Neural cell (in vitro differentiated cells): ENCODE measurements around the gene SLC24A1. TPM values are rescaled to one million over a fixed set of nuclear protein-coding genes. Genes with fewer than 3 reads are reported as not detected.

ENCODE experiments used
- H2AFZ ChIP-seq: fragments of 200-600, 300-800 bp; sonication (generic), shearing (Covaris generic); 2 replicates; pipeline ENCODE4 v1.6.0; 2014; ENCODE audit warnings: low read depth, mild to moderate bottlenecking, antibody characterized with exemption, low read length, moderate library complexity
- H3F3A ChIP-seq: fragments of 200-600 bp; shearing (Covaris generic); 2 replicates; pipeline ENCODE4 v1.6.1; 2016; ENCODE audit warnings: mild to moderate bottlenecking, moderate library complexity, mixed read lengths, antibody characterized with exemption, low read length; ENCODE audit not compliant: insufficient read depth, poor library complexity, severe bottlenecking
- H3K27ac ChIP-seq: fragments of 200-600, 300-800 bp; sonication (generic), shearing (Covaris generic); 2 replicates; pipeline ENCODE4 v1.5.1; 2014; ENCODE audit warnings: mild to moderate bottlenecking, low read length, moderate library complexity
- H3K27me3 ChIP-seq: fragments of 300-800, 200-600 bp; sonication (generic), shearing (Covaris generic); 2 replicates; pipeline ENCODE4 v1.6.0; 2014; ENCODE audit warnings: mild to moderate bottlenecking, low read depth, low read length, moderate library complexity; ENCODE audit not compliant: insufficient read depth
- H3K36me3 ChIP-seq: fragments of 300-800, 200-600 bp; sonication (generic), shearing (Covaris generic); 2 replicates; pipeline ENCODE4 v1.5.1; 2014; ENCODE audit warnings: mild to moderate bottlenecking, antibody characterized with exemption, low read length, moderate library complexity; ENCODE audit not compliant: insufficient read depth
- H3K4me2 ChIP-seq: fragments of 300-800, 200-600 bp; sonication (generic), shearing (Covaris generic); 2 replicates; pipeline ENCODE4 v1.6.0; 2014; ENCODE audit warnings: mild to moderate bottlenecking, low read length
- H3K4me3 ChIP-seq: fragments of 300-800, 200-600 bp; sonication (generic), shearing (Covaris generic); 2 replicates; pipeline ENCODE4 v1.5.1; 2014; ENCODE audit warnings: mild to moderate bottlenecking, low read length, moderate library complexity
- H3K79me2 ChIP-seq: fragments of 200-600 bp; shearing (Covaris generic); replicated peaks from 2 replicates; pipeline ENCODE4 v1.6.0; 2014; ENCODE audit warnings: mild to moderate bottlenecking, low read length, moderate library complexity; ENCODE audit not compliant: insufficient read depth
- H3K9ac ChIP-seq: fragments of 300-800, 200-600 bp; sonication (generic), shearing (Covaris generic); 2 replicates; pipeline ENCODE4 v1.6.1; 2016; ENCODE audit warnings: mild to moderate bottlenecking, low read length, mixed read lengths
- H3K9me2 ChIP-seq: fragments of 200-600 bp; shearing (Covaris generic); 2 replicates; pipeline ENCODE4 v1.6.1; 2016; ENCODE audit warnings: mild to moderate bottlenecking, low read length, mixed read lengths; ENCODE audit not compliant: insufficient read depth
- H3K9me3 ChIP-seq: fragments of 200-600, 300-800 bp; sonication (generic), shearing (Covaris generic); 2 replicates; pipeline ENCODE4 v1.6.1; 2016; ENCODE audit warnings: mild to moderate bottlenecking, mixed run types, low read length, moderate library complexity, mixed read lengths
- H4K20me1 ChIP-seq: fragments of 200-600 bp; shearing (Covaris generic); 2 replicates; pipeline ENCODE4 v1.6.1; 2016; ENCODE audit warnings: mild to moderate bottlenecking, mixed run types; ENCODE audit not compliant: insufficient read depth
- CTCF ChIP-seq: fragments of 450-650 bp; IDR thresholded peaks from 2 replicates; pipeline ENCODE4 v1.5.1; 2014; ENCODE audit warnings: antibody characterized with exemption, mild to moderate bottlenecking, moderate library complexity; ENCODE audit not compliant: poor library complexity, severe bottlenecking
- EP300 ChIP-seq: fragments of 450-650 bp; conservative IDR thresholded peaks from 2 replicates; pipeline ENCODE4 v1.6.1; 2014; ENCODE audit warnings: antibody characterized with exemption, mild to moderate bottlenecking, moderate library complexity; ENCODE audit not compliant: poor library complexity, severe bottlenecking
- EZH2 ChIP-seq: fragments of 200-600, 300-800 bp; shearing (Covaris generic), sonication (generic); IDR thresholded peaks from 2 replicates; pipeline ENCODE4 v1.6.1; 2014; ENCODE audit warnings: antibody characterized with exemption, low read length, borderline replicate concordance, mild to moderate bottlenecking; ENCODE audit not compliant: insufficient read depth, poor library complexity, severe bottlenecking
- MXI1 ChIP-seq: fragments of 450-650 bp; conservative IDR thresholded peaks from 2 replicates; pipeline ENCODE4 v1.6.1; 2014; ENCODE audit warnings: antibody characterized with exemption, mild to moderate bottlenecking; ENCODE audit not compliant: poor library complexity, severe bottlenecking
- POLR2AphosphoS5 ChIP-seq: IDR thresholded peaks from 2 replicates; pipeline ENCODE4 v1.6.1; 2012
- RAD21 ChIP-seq: fragments of 450-650 bp; conservative IDR thresholded peaks from 2 replicates; pipeline ENCODE4 v1.6.1; 2014; ENCODE audit warnings: antibody characterized with exemption, mild to moderate bottlenecking, moderate library complexity
- REST ChIP-seq: IDR thresholded peaks from 2 replicates; pipeline ENCODE4 v1.6.1; 2012; ENCODE audit warnings: borderline replicate concordance
- SMC3 ChIP-seq: fragments of 450-650 bp; conservative IDR thresholded peaks from 2 replicates; pipeline ENCODE4 v1.6.1; 2014; ENCODE audit warnings: antibody characterized with exemption, mild to moderate bottlenecking, moderate library complexity; ENCODE audit not compliant: poor library complexity
- TAF1 ChIP-seq: IDR thresholded peaks from 2 replicates; pipeline ENCODE4 v1.6.1; 2012; ENCODE audit warnings: low read depth
- polyA plus RNA-seq: library from polyadenylated mRNA; depleted of rRNA; stranded (reverse); fragments of >200 nt; gene quantifications from 2 replicates; pipeline ENCODE4 v1.2.3, GENCODE V29; 2014

Gene SLC24A1
- polyA plus RNA-seq, 1 donor from 2014 or later, result 0.72 TPM

GRCh38 chr15:65633752-65634151 lies 12.0 kb downstream of the SLC24A1 start:
- Histone ChIP-seq H3K4me3 (no peak overlapping the region), H3K79me2 (no peaks in the 10 kb centered on the region), H3K9me3 (no peaks in the 10 kb centered on the region), H3K27me3 (no peaks in the 10 kb centered on the region), H4K20me1 (no peaks in the 10 kb centered on the region), H3K27ac (no peak overlapping the region), H3K9me2 (no peaks in the 10 kb centered on the region), H3F3A (no peaks in the 10 kb centered on the region), H3K4me2 (no peak overlapping the region), H3K9ac (no peak overlapping the region), H3K36me3 (no peaks in the 10 kb centered on the region), H2AFZ (no peak overlapping the region)
- TF ChIP-seq REST (no peak), EZH2 (no peak), SMC3 (no peak), MXI1 (no peak), CTCF (no peak), TAF1 (no peak), EP300 (no peak), RAD21 (no peak), POLR2AphosphoS5 (no peak)

DNA sequence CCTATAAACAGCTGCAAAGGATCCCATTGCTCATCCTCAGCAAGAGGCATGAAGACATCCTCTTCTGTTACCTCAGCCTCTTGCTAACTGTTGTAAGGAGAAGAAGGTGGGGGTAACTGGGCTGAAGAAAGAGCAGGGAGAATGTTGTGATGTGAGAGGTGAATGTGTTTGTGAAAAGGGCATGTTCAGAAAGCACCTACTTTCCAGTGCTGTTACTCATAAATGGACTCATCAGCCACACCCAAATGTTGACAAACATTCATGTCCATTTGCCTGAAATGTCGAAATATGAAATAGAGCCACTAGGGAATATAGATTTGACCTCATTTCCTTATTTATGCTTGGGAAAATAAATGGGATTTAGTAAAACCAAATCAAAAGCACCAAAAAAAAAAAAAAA lies 12.6 kb downstream of the SLC24A1 start:
- TF ChIP-seq REST, result no peak
- TF ChIP-seq POLR2AphosphoS5, result no peak
- no peak for TF ChIP-seq CTCF
- TF ChIP-seq EP300, result no peak
- no peak for TF ChIP-seq TAF1
- no peak for TF ChIP-seq SMC3
- TF ChIP-seq MXI1, result no peak
- TF ChIP-seq RAD21, result no peak
- TF ChIP-seq EZH2, result no peak
- H3K9me2 ChIP-seq, result no peaks in the 10 kb centered on the region
- H3K79me2 ChIP-seq, result no peaks in the 10 kb centered on the region
- no peaks in the 10 kb centered on the region for H3F3A ChIP-seq
- H4K20me1 ChIP-seq, result no peaks in the 10 kb centered on the region
- no peak overlapping the region for H3K9ac ChIP-seq
- no peak overlapping the region for H3K4me2 ChIP-seq
- H3K27me3 ChIP-seq, result no peaks in the 10 kb centered on the region
- no peak overlapping the region for H3K27ac ChIP-seq
- H2AFZ ChIP-seq, result no peak overlapping the region
- no peaks in the 10 kb centered on the region for H3K36me3 ChIP-seq
- no peaks in the 10 kb centered on the region for H3K9me3 ChIP-seq
- H3K4me3 ChIP-seq, result no peak overlapping the region
